K562 (cell line): ENCODE data around the gene PDE4D. TPM values are rescaled to one million over a fixed set of nuclear protein-coding genes. Genes with fewer than 3 reads are reported as not detected.

Source experiments
- ATAC-seq: fragments of 200-7000 bp; cut with Tn5 transposase; 3 replicates; pipeline ENCODE4 v1.9.1; 2020; ENCODE audit warnings: moderate library complexity
- BruUV-seq: library from RNA; stranded (reverse); fragments of 400-500 nt; replicated peaks from 2 replicates; lab custom pipeline; 2021; lab: Mats Ljungman, UMichigan
- CTCF ChIA-PET: fragments of 300-600 bp; formaldehyde crosslinking; extraction: SDS; loops from one replicate; lab custom pipeline; 2021; ENCODE audit warnings: low intra/inter-chr PET ratio; lab: Yijun Ruan, JAX
- POLR2A ChIA-PET: fragments of 300-600, 350-650 bp; sonication (Branson Sonifier 250); formaldehyde crosslinking; extraction: SDS; loops from one replicate; lab custom pipeline; 2021; ENCODE audit warnings: antibody characterized with exemption, inconsistent platforms; lab: Yijun Ruan, JAX
- DNase-seq, 4 experiments: peaks; one replicate each; pipeline versions ENCODE4 v3.0.0 to v3.0.0-alpha.2; 2011 to 2018; ENCODE audit warnings: low spot score in 3 of 4, mixed read lengths in 3 of 4; ENCODE audit errors: extremely low read depth in 1 of 4
- FAIRE-seq: peaks from 2 replicates; lab custom pipeline; 2011; peaks lifted over from hg19 to GRCh38; lab: Jason Lieb, UNC
- H2AFZ ChIP-seq: 2 replicates; pipeline ENCODE4 v1.6.0; 2011; ENCODE audit warnings: low read depth, low read length, control low read depth, inconsistent platforms
- H3K27ac ChIP-seq: fragments of 200-600 bp; 3 replicates; pipeline ENCODE4 v1.8.0; 2011; ENCODE audit warnings: low read depth, mild to moderate bottlenecking, control low read depth, inconsistent platforms, low read length, moderate library complexity, mixed read lengths; ENCODE audit errors: extremely low read depth
- H3K27me3 ChIP-seq, 2 experiments: fragments of 300-600 bp in 1 of 2; 2 replicates in 1 of 2; 3 replicates in 1 of 2; pipeline versions ENCODE4 v1.6.0 to v1.8.0; 2011; ENCODE audit warnings: inconsistent platforms in 2 of 2, low read length in 2 of 2, mild to moderate bottlenecking in 1 of 2, mixed read lengths in 1 of 2, moderate library complexity in 1 of 2; ENCODE audit not compliant: control insufficient read depth in 2 of 2, insufficient read depth in 2 of 2
- H3K36me3 ChIP-seq: fragments of 300-600 bp; 3 replicates; pipeline ENCODE4 v1.8.0; 2011; ENCODE audit warnings: mild to moderate bottlenecking, low read length, inconsistent platforms; ENCODE audit not compliant: control insufficient read depth, insufficient read depth
- H3K4me1 ChIP-seq, 2 experiments: fragments of 200-600 bp in 1 of 2; replicated peaks in 1 of 2; 2 replicates in 1 of 2; 3 replicates in 1 of 2; pipeline versions ENCODE4 v1.5.1 to v1.8.0; 2011; ENCODE audit warnings: inconsistent platforms in 2 of 2, low read length in 2 of 2, mild to moderate bottlenecking in 1 of 2, mixed read lengths in 1 of 2, moderate library complexity in 1 of 2; ENCODE audit not compliant: control insufficient read depth in 2 of 2, insufficient read depth in 2 of 2
- H3K4me2 ChIP-seq: 2 replicates; pipeline ENCODE4 v1.6.1; 2011; ENCODE audit warnings: low read length, control low read depth, inconsistent platforms, mixed read lengths; ENCODE audit not compliant: insufficient read depth
- H3K4me3 ChIP-seq: fragments of 200-600 bp; sonication (generic), shearing (Covaris generic); 2 replicates; pipeline ENCODE4 v1.5.1; 2016; ENCODE audit warnings: control low read depth, inconsistent platforms
- H3K79me2 ChIP-seq: fragments of 200-600 bp; 3 replicates; pipeline ENCODE4 v1.8.0; 2011; ENCODE audit warnings: low read length, inconsistent platforms; ENCODE audit not compliant: control insufficient read depth, insufficient read depth
- H3K9ac ChIP-seq, 2 experiments: 2 replicates each; pipeline versions ENCODE4 v1.6.0 to v1.6.1; 2011; ENCODE audit warnings: low read depth in 2 of 2, low read length in 2 of 2, control low read depth in 1 of 2, inconsistent platforms in 1 of 2, mild to moderate bottlenecking in 1 of 2, mixed read lengths in 1 of 2; ENCODE audit not compliant: insufficient read depth in 1 of 2
- H3K9me1 ChIP-seq: one replicate; pipeline ENCODE4 v1.6.0; 2011; ENCODE audit warnings: inconsistent platforms, mild to moderate bottlenecking, low read length, moderate library complexity; ENCODE audit not compliant: control insufficient read depth, insufficient read depth
- H3K9me3 ChIP-seq: replicated peaks from 2 replicates; pipeline ENCODE4 v1.5.1; 2011; ENCODE audit warnings: low read depth, low read length, inconsistent platforms; ENCODE audit not compliant: control insufficient read depth, insufficient read depth
- H4K20me1 ChIP-seq: replicated peaks from 2 replicates; pipeline ENCODE4 v1.6.1; 2011; ENCODE audit warnings: low read length, inconsistent platforms, mixed read lengths; ENCODE audit not compliant: control insufficient read depth, insufficient read depth
- E2F3 ChIP-seq: fragments of 250-450 bp; sonication (Bioruptor Pico); IDR thresholded peaks from 2 replicates; pipeline ENCODE4 v1.4.0; 2020; ENCODE audit warnings: mild to moderate bottlenecking
- EGR1 ChIP-seq: fragments of 450-650 bp; conservative IDR thresholded peaks from 2 replicates; pipeline ENCODE4 v1.6.1; 2017; ENCODE audit warnings: mild to moderate bottlenecking
- ELF4 ChIP-seq: fragments of 450-650 bp; formaldehyde crosslinking; IDR thresholded peaks from 2 replicates; pipeline ENCODE4 v1.4.0; 2022; ENCODE audit warnings: missing genetic modification characterization
- GTF3C2 ChIP-seq: IDR thresholded peaks from 3 replicates; pipeline ENCODE4 v1.6.1; 2011; ENCODE audit warnings: borderline replicate concordance, mild to moderate bottlenecking, moderate library complexity; ENCODE audit not compliant: insufficient read length; ENCODE audit errors: extremely low read depth
- HDAC8 ChIP-seq: fragments of 450-650 bp; IDR thresholded peaks from 2 replicates; pipeline ENCODE4 v1.6.1; 2016; ENCODE audit warnings: mild to moderate bottlenecking, missing genetic modification characterization, moderate library complexity, missing compliant biosample characterization
- HMBOX1 ChIP-seq: sonication (generic); IDR thresholded peaks from 2 replicates; pipeline ENCODE4 v1.6.1; 2016
- MBD1 ChIP-seq: fragments of 250-450 bp; sonication (Bioruptor Pico); IDR thresholded peaks from 2 replicates; pipeline ENCODE4 v1.8.0; 2022; ENCODE audit warnings: inconsistent platforms
- MEIS2 ChIP-seq: fragments of 450-650 bp; IDR thresholded peaks from 2 replicates; pipeline ENCODE4 v1.6.1; 2014; ENCODE audit warnings: mild to moderate bottlenecking; ENCODE audit not compliant: partially characterized antibody
- SAFB ChIP-seq: fragments of 200-400 bp; formaldehyde crosslinking; IDR thresholded peaks from 2 replicates; pipeline ENCODE4 v1.6.1; 2017; ENCODE audit warnings: low read depth, low read length, borderline replicate concordance
- XRCC5 ChIP-seq: fragments of 200-400 bp; formaldehyde crosslinking; IDR thresholded peaks from 2 replicates; pipeline ENCODE4 v1.6.1; 2017; ENCODE audit warnings: low read depth, mild to moderate bottlenecking, low read length
- ZNF253 ChIP-seq: fragments of 250-450 bp; sonication (Bioruptor Pico); conservative IDR thresholded peaks from 2 replicates; pipeline ENCODE4 v1.6.1; 2021; ENCODE audit warnings: mild to moderate bottlenecking
- ZNF280A ChIP-seq: fragments of 450-650 bp; IDR thresholded peaks from 2 replicates; pipeline ENCODE4 v1.6.1; 2018; ENCODE audit warnings: mild to moderate bottlenecking, low read depth; ENCODE audit not compliant: partially characterized antibody
- ZNF507 ChIP-seq: conservative IDR thresholded peaks from 2 replicates; pipeline ENCODE4 v1.6.1; 2017; ENCODE audit warnings: missing genetic modification characterization, missing compliant biosample characterization
- ZNF644 ChIP-seq: fragments of 200-800 bp; sonication (Bioruptor generic); IDR thresholded peaks from 2 replicates; pipeline ENCODE4 v1.6.1; 2016; ENCODE audit warnings: low read depth, missing genetic modification characterization, missing compliant biosample characterization
- WGBS: fragments of 100-300 bp; shearing (Covaris generic); methylation state at CpG from one replicate; pipeline ENCODE4 v1.1.6; 2016; ENCODE audit warnings: low coverage, mixed read lengths; ENCODE audit not compliant: insufficient coverage; ENCODE audit errors: missing lambda C conversion rate; 5-methylcytosine and 5-hydroxymethylcytosine counted together
- in situ Hi-C: fragments of 300-500 bp; cut with MboI; formaldehyde crosslinking; loops from 4 replicates; pipeline ENCODE4 v1.15.0; 2018; ENCODE audit warnings: inconsistent platforms, mixed read lengths
- intact Hi-C: fragments of 100-400 bp; cut with micrococcal nuclease; formaldehyde crosslinking; loops from 2 replicates; pipeline ENCODE4 v1.14.2; 2022
- polyA plus RNA-seq, 8 experiments: library from polyadenylated mRNA; depleted of rRNA in 4 of 8; stranded (reverse) in 5 of 8; unstranded in 3 of 8; fragments of >200 nt; fragmentation: Nextera tagmentation in 2 of 8; fragmentation: Illumina TruSeq in 1 of 8; extraction: Ambion mirVana in 2 of 8; extraction: Trizol in 1 of 8; gene quantifications; 2 replicates each; pipeline versions ENCODE4 v1.2.1 to v1.2.3, GENCODE V29; 2011 to 2014; ENCODE audit warnings: inconsistent platforms in 1 of 8, missing spikeins in 1 of 8
- total RNA-seq, 7 experiments: library from RNA; depleted of rRNA in 6 of 7; stranded (reverse); fragments of >200 nt in 6 of 7; fragmentation: Illumina TruSeq in 2 of 7; extraction: Trizol in 2 of 7; gene quantifications; 2 replicates each; pipeline versions ENCODE4 v1.2.1 to v1.2.3, GENCODE V29; 2011 to 2021; ENCODE audit warnings: low replicate concordance in 1 of 7

Gene PDE4D
- total and polyA plus RNA-seq, 9 of the 15 experiments (the other 6 are each of a cell fraction or from before 2014, with no cell fraction given) = 0.04 to 0.46 (median 0.13) TPM

GRCh38 chr5:59333416-59333815 lies 560.1 kb downstream of the PDE4D start (continued):
- TF ChIP-seq GTF3C2 (no peak), E2F3 (no peak)
- TF ChIP-seq, all 486 proteins: peak for 0

- no peaks in the 10 kb centered on the region for H3K27me3 ChIP-seq
- no peaks in the 10 kb centered on the region for H3K79me2 ChIP-seq
- no peaks in the 10 kb centered on the region for H3K9me1 ChIP-seq
- in situ Hi-C loops = no loop called here
- no peak overlapping the region for H3K4me3 ChIP-seq
- no peak overlapping the region for H2AFZ ChIP-seq
- no TSS peak for BruUV-seq
- no peaks in the 10 kb centered on the region for H3K9me3 ChIP-seq
- POLR2A ChIA-PET = no interaction called here
- WGBS = 0% methylated on average over 2 of the region's 2 CpGs
- no peak for TF ChIP-seq MEIS2
- TF ChIP-seq SAFB = no peak
- no peak for TF ChIP-seq EGR1
- no peak for TF ChIP-seq ZNF280A
- TF ChIP-seq MBD1 = no peak
- no peak for TF ChIP-seq ELF4 (CRISPR knock-in tag)
- no peak for TF ChIP-seq HMBOX1
- no peak for TF ChIP-seq ZNF253
- TF ChIP-seq ZNF644 = no peak
- no peak for TF ChIP-seq ZNF507 (tag)
- no peak for TF ChIP-seq XRCC5
- TF ChIP-seq HDAC8 (tag) = no peak
- TF ChIP-seq, all 486 proteins: peak for 0
- Histone ChIP-seq H4K20me1 (no peaks in the 10 kb centered on the region), H3K9ac (no peak overlapping the region), H3K27ac (no peak overlapping the region), H3K4me1 (no peaks in the 10 kb centered on the region), H3K4me2 (no peak overlapping the region), H3K36me3 (no peaks in the 10 kb centered on the region)
- intact Hi-C loops = no loop called here
- DNase-seq (no peak), ATAC-seq (no peak), FAIRE-seq (no peak)
- CTCF ChIA-PET = no interaction called here
Measured at GRCh38 chr5:59332236-59332973, 561.1 kb downstream of the PDE4D start.
